HEK293 (cell line): ENCODE data around the gene CNOT4.

Source experiments
- CTCF ChIP-seq: fragments of 450-650 bp; formaldehyde crosslinking; IDR thresholded peaks from 2 replicates; pipeline ENCODE4 v1.5.1; 2016; ENCODE audit warnings: missing biosample characterization, missing genetic modification characterization
- ELK4 ChIP-seq: IDR thresholded peaks from 2 replicates; pipeline ENCODE4 v1.6.1; 2011; ENCODE audit warnings: mild to moderate bottlenecking, low read depth, low read length, borderline replicate concordance
- KLF17 ChIP-seq: fragments of 450-650 bp; formaldehyde crosslinking; IDR thresholded peaks from 2 replicates; pipeline ENCODE4 v1.5.1; 2016; ENCODE audit warnings: missing biosample characterization, missing genetic modification characterization
- ZBTB1 ChIP-seq: fragments of 450-650 bp; formaldehyde crosslinking; IDR thresholded peaks from 2 replicates; pipeline ENCODE4 v1.5.1; 2016; ENCODE audit warnings: missing biosample characterization, missing genetic modification characterization
- ZBTB17 ChIP-seq: fragments of 450-650 bp; formaldehyde crosslinking; IDR thresholded peaks from 2 replicates; pipeline ENCODE4 v1.5.1; 2016; ENCODE audit warnings: missing biosample characterization, missing genetic modification characterization
- ZNF148 ChIP-seq: fragments of 450-650 bp; formaldehyde crosslinking; IDR thresholded peaks from 2 replicates; pipeline ENCODE4 v1.5.0; 2017; ENCODE audit warnings: missing biosample characterization, missing genetic modification characterization, borderline replicate concordance
- ZNF211 ChIP-seq: fragments of 450-650 bp; formaldehyde crosslinking; IDR thresholded peaks from 2 replicates; pipeline ENCODE4 v1.5.1; 2016; ENCODE audit warnings: low read depth, missing biosample characterization, missing genetic modification characterization
- ZNF362 ChIP-seq: fragments of 450-650 bp; formaldehyde crosslinking; IDR thresholded peaks from 2 replicates; pipeline ENCODE4 v1.5.1; 2016; ENCODE audit warnings: missing biosample characterization, missing genetic modification characterization
- ZNF501 ChIP-seq: fragments of 450-650 bp; formaldehyde crosslinking; IDR thresholded peaks from 2 replicates; pipeline ENCODE4 v1.5.1; 2016; ENCODE audit warnings: missing biosample characterization, missing genetic modification characterization
- ZNF704 ChIP-seq: fragments of 450-650 bp; formaldehyde crosslinking; IDR thresholded peaks from 2 replicates; pipeline ENCODE4 v1.5.1; 2016; ENCODE audit warnings: missing biosample characterization, missing genetic modification characterization
- TF ChIP-seq, protein P1 (sequence below): fragments of 450-650 bp; formaldehyde crosslinking; IDR thresholded peaks from 2 replicates; pipeline ENCODE4 v1.5.1; 2016; ENCODE audit warnings: missing biosample characterization, missing genetic modification characterization

GRCh38 chr7:135355377-135356048 lies 154.4 kb downstream of the CNOT4 start:
- TF ChIP-seq CTCF (tag by site-specific recombination) = no peak
- TF ChIP-seq ELK4 = no peak
- TF ChIP-seq ZNF704 (tag by site-specific recombination) = no peak
- TF ChIP-seq ZNF211 = no peak
- no peak for TF ChIP-seq ZNF501 (tag by site-specific recombination)
- no peak for TF ChIP-seq ZNF362 (tag by site-specific recombination)
- TF ChIP-seq, protein P1, sequence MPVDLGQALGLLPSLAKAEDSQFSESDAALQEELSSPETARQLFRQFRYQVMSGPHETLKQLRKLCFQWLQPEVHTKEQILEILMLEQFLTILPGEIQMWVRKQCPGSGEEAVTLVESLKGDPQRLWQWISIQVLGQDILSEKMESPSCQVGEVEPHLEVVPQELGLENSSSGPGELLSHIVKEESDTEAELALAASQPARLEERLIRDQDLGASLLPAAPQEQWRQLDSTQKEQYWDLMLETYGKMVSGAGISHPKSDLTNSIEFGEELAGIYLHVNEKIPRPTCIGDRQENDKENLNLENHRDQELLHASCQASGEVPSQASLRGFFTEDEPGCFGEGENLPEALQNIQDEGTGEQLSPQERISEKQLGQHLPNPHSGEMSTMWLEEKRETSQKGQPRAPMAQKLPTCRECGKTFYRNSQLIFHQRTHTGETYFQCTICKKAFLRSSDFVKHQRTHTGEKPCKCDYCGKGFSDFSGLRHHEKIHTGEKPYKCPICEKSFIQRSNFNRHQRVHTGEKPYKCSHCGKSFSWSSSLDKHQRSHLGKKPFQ = no peak
- no peak for TF ChIP-seq ZBTB17 (tag by site-specific recombination)
- no peak for TF ChIP-seq ZBTB1 (tag by site-specific recombination)
- no peak for TF ChIP-seq ZNF148 (tag by site-specific recombination)
- no peak for TF ChIP-seq KLF17 (tag by site-specific recombination)
